GM08714 (cell line): Measurements from ENCODE around the gene TSPAN16.

ENCODE experiments used
- H3K4me3 ChIP-seq: fragments of 200-500 bp; sonication (Bioruptor generic); 2 replicates; pipeline ENCODE4 v1.5.1; 2014; ENCODE audit warnings: mild to moderate bottlenecking, low read length, inconsistent platforms
- ZNF274 ChIP-seq: IDR thresholded peaks from 2 replicates; pipeline ENCODE4 v1.6.1; 2012; ENCODE audit warnings: mild to moderate bottlenecking, low read depth, low read length

TSPAN16 gene

DNA sequence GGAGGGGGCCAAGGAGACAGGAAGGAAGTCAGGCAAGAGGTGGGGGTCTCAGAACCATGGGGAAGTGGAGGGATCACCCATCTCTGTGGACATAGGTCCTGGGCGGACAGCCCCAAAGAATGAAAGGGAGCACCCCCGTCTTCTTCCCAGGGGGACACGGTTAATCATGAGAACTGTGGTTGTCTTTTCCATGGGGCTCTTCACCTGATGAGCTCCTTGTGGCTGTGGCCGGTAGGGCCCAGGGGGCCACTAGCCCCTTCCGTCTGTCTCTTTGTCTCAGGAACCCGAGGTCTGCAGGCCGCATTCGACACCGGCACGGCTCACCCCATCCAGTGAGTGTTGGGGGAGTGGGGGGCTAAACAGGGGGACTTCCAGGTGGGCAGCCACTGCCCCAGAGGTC lies 67.9 kb downstream of the TSPAN16 start:
- TF ChIP-seq ZNF274 = no peak

DNA sequence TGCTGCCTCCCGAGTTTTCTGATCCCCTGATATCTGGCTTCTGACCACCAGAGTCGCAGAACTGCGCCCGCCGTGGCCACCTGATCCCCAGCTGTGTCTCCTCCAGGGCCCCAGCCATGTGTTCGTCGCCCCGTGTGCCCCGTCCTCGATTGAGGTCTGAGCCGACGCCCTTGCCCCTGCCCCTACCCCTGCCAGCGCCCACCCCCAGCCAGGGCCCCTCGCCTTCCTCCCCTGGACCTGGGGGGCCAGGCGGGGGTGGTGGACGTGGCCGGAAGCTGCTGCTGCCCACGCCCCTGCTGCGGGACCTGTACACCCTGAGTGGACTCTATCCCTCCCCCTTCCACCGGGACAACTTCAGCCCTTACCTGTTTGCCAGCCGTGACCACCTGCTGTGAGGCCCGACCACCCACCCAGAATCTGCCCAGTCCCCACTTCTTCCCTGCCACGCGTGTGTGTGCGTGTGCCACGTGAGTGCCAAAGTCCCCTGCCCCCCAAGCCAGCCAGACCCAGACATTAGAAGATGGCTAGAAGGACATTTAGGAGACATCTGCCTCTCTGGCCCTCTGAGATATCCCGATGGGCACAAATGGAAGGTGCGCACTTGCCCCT lies 68.4 kb downstream of the TSPAN16 start:
- no peak overlapping the region for H3K4me3 ChIP-seq
- TF ChIP-seq ZNF274 = no peak

More for the DNA sequence above, 67.9 kb downstream of the TSPAN16 start:
- H3K4me3 ChIP-seq = no peak overlapping the region

DNA sequence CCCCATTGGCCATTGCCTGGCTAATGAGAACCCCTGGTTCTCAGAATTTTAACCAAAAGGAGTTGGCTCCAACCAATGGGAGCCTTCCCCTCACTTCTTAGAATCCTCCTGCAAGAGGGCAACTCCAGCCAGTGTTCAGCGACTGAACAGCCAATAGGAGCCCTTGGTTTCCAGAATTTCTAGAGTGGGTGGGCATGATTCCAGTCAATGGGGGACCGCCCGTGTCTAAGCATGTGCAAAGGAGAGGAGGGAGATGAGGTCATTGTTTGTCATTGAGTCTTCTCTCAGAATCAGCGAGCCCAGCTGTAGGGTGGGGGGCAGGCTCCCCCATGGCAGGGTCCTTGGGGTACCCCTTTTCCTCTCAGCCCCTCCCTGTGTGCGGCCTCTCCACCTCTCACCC lies 69.0 kb downstream of the TSPAN16 start:
- TF ChIP-seq ZNF274 = no peak
- H3K4me3 ChIP-seq = no peak overlapping the region
